SK-N-SH (cell line): ENCODE measurements around the gene GTF2F2. TPM values are rescaled to one million over a fixed set of nuclear protein-coding genes. Genes with fewer than 3 reads are reported as not detected.

Experiments used
- CTCF ChIA-PET: fragments of 300-600, 350-600 bp; formaldehyde crosslinking; extraction: SDS; loops from one replicate; lab custom pipeline; 2021; lab: Yijun Ruan, JAX
- POLR2A ChIA-PET: fragments of 350-600 bp; sonication (Branson Sonifier 250); formaldehyde crosslinking; extraction: SDS; loops from one replicate; lab custom pipeline; 2020; ENCODE audit warnings: antibody characterized with exemption, inconsistent platforms; lab: Yijun Ruan, JAX
- DNase-seq: peaks from one replicate; pipeline ENCODE4 v3.0.0; 2012
- H2AFZ ChIP-seq: fragments of 200-600 bp; sonication (generic); 2 replicates; pipeline ENCODE4 v1.8.1; 2016; ENCODE audit warnings: antibody characterized with exemption, mild to moderate bottlenecking, low read depth
- H3F3A ChIP-seq: fragments of 200-600 bp; sonication (generic); replicated peaks from 2 replicates; pipeline ENCODE3; 2016; ENCODE audit warnings: antibody characterized with exemption, mild to moderate bottlenecking; ENCODE audit not compliant: insufficient read depth
- H3K27ac ChIP-seq, 2 experiments: fragments of 200-500 bp in 1 of 2; fragments of 200-600 bp in 1 of 2; sonication (Bioruptor generic) in 1 of 2; sonication (generic), shearing (Covaris generic) in 1 of 2; 2 replicates each; pipeline versions ENCODE4 v1.5.1 to v1.6.1; 2014 to 2016; ENCODE audit warnings: low read depth in 2 of 2, inconsistent platforms in 1 of 2, low read length in 1 of 2, mild to moderate bottlenecking in 1 of 2, mixed read lengths in 1 of 2
- H3K27me3 ChIP-seq: fragments of 200-600 bp; sonication (generic), shearing (Covaris generic); 2 replicates; pipeline ENCODE4 v1.6.1; 2016; ENCODE audit warnings: mixed run types; ENCODE audit not compliant: insufficient read depth
- H3K36me3 ChIP-seq, 2 experiments: fragments of 200-500 bp in 1 of 2; fragments of 200-600 bp in 1 of 2; sonication (Bioruptor generic) in 1 of 2; sonication (generic) in 1 of 2; replicated peaks in 1 of 2; 2 replicates each; pipeline versions ENCODE3 to v1.5.1; 2014 to 2016; ENCODE audit warnings: low read length in 1 of 2, mild to moderate bottlenecking in 1 of 2; ENCODE audit not compliant: insufficient read depth in 2 of 2, control insufficient read depth in 1 of 2
- H3K4me1 ChIP-seq, 2 experiments: fragments of 200-500 bp in 1 of 2; fragments of 200-600 bp in 1 of 2; sonication (Bioruptor generic) in 1 of 2; sonication (generic), shearing (Covaris generic) in 1 of 2; 2 replicates each; pipeline versions ENCODE4 v1.5.1 to v1.6.1; 2014 to 2016; ENCODE audit warnings: low read depth in 1 of 2, low read length in 1 of 2, mixed run types in 1 of 2; ENCODE audit not compliant: insufficient read depth in 2 of 2, control insufficient read depth in 1 of 2
- H3K4me2 ChIP-seq: fragments of 200-600 bp; sonication (generic), shearing (Covaris generic); 2 replicates; pipeline ENCODE4 v1.6.1; 2017; ENCODE audit warnings: mixed run types
- H3K4me3 ChIP-seq, 2 experiments: fragments of 200-500 bp in 1 of 2; fragments of 200-600 bp in 1 of 2; sonication (Bioruptor generic) in 1 of 2; sonication (generic), shearing (Covaris generic) in 1 of 2; 2 replicates each; pipeline versions ENCODE4 v1.5.1 to v1.8.1; 2014 to 2016; ENCODE audit warnings: low read depth in 2 of 2, inconsistent platforms in 1 of 2, low read length in 1 of 2, mild to moderate bottlenecking in 1 of 2, mixed read lengths in 1 of 2, moderate library complexity in 1 of 2
- H3K79me2 ChIP-seq: fragments of 200-600 bp; sonication (generic); 2 replicates; pipeline ENCODE4 v1.8.1; 2017; ENCODE audit warnings: mild to moderate bottlenecking; ENCODE audit not compliant: insufficient read depth
- H3K9ac ChIP-seq: fragments of 200-600 bp; sonication (generic); 2 replicates; pipeline ENCODE4 v1.6.1; 2017; ENCODE audit warnings: mixed run types
- H3K9me2 ChIP-seq: fragments of 200-600 bp; sonication (generic); 2 replicates; pipeline ENCODE4 v1.6.1; 2017; ENCODE audit warnings: mixed run types
- H3K9me3 ChIP-seq: fragments of 200-600 bp; sonication (generic); 2 replicates; pipeline ENCODE4 v1.6.1; 2017; ENCODE audit warnings: mixed run types, mild to moderate bottlenecking, moderate library complexity
- H4K20me1 ChIP-seq: fragments of 200-600 bp; sonication (generic); 2 replicates; pipeline ENCODE4 v1.6.1; 2017; ENCODE audit warnings: mild to moderate bottlenecking, mixed run types; ENCODE audit not compliant: insufficient read depth
- EP300 ChIP-seq, 2 experiments: IDR thresholded peaks; 2 replicates each; pipeline versions ENCODE4 v1.4.0 to v1.6.1; 2012; ENCODE audit warnings: borderline replicate concordance in 1 of 2, low read depth in 1 of 2, low read length in 1 of 2
- FOSL2 ChIP-seq: IDR thresholded peaks from 2 replicates; pipeline ENCODE4 v1.4.0; 2012; ENCODE audit warnings: low read depth, mild to moderate bottlenecking, moderate library complexity, borderline replicate concordance
- FOXM1 ChIP-seq: IDR thresholded peaks from 2 replicates; pipeline ENCODE4 v1.4.0; 2012; ENCODE audit warnings: low read depth, mild to moderate bottlenecking
- GABPA ChIP-seq: IDR thresholded peaks from 2 replicates; pipeline ENCODE4 v1.4.0; 2012; ENCODE audit warnings: low read depth, mild to moderate bottlenecking
- GATA2 ChIP-seq: sonication (generic); formaldehyde crosslinking; IDR thresholded peaks from 2 replicates; pipeline ENCODE4 v1.5.0; 2020; ENCODE audit warnings: mild to moderate bottlenecking, missing genetic modification reagents
- JUND ChIP-seq: IDR thresholded peaks from 2 replicates; pipeline ENCODE4 v1.4.0; 2012
- MEF2A ChIP-seq: IDR thresholded peaks from 2 replicates; pipeline ENCODE4 v1.4.0; 2012; ENCODE audit warnings: low read depth, borderline replicate concordance
- MXI1 ChIP-seq: IDR thresholded peaks from 2 replicates; pipeline ENCODE4 v1.6.1; 2012; ENCODE audit warnings: mild to moderate bottlenecking, low read depth, low read length, improper control_type of control experiment
- NFIC ChIP-seq: IDR thresholded peaks from 2 replicates; pipeline ENCODE4 v1.4.0; 2012; ENCODE audit warnings: borderline replicate concordance
- POLR2AphosphoS5 ChIP-seq: IDR thresholded peaks from 2 replicates; pipeline ENCODE4 v1.6.1; 2012; ENCODE audit warnings: low read depth, low read length
- RCOR1 ChIP-seq: fragments of 150-350 bp; IDR thresholded peaks from 2 replicates; pipeline ENCODE4 v1.6.1; 2017; ENCODE audit warnings: antibody characterized with exemption, low read length
- RXRA ChIP-seq: IDR thresholded peaks from 2 replicates; pipeline ENCODE4 v1.4.0; 2012; ENCODE audit warnings: low read depth, mild to moderate bottlenecking, borderline replicate concordance
- SIN3A ChIP-seq: IDR thresholded peaks from 2 replicates; pipeline ENCODE4 v1.6.1; 2012; ENCODE audit warnings: low read depth, mild to moderate bottlenecking, low read length, moderate library complexity, borderline replicate concordance
- TCF12 ChIP-seq: IDR thresholded peaks from 2 replicates; pipeline ENCODE4 v1.4.0; 2012
- TEAD4 ChIP-seq: IDR thresholded peaks from 2 replicates; pipeline ENCODE4 v1.4.0; 2012; ENCODE audit warnings: mild to moderate bottlenecking, borderline replicate concordance; ENCODE audit not compliant: insufficient read depth
- YY1 ChIP-seq: IDR thresholded peaks from 2 replicates; pipeline ENCODE4 v1.4.0; 2012; ENCODE audit warnings: low read depth, mild to moderate bottlenecking
- WGBS: methylation state at CpG from one replicate; pipeline ENCODE4 v1.1.6; 2017; ENCODE audit warnings: low lambda C conversion rate; 5-methylcytosine and 5-hydroxymethylcytosine counted together
- polyA plus RNA-seq, 3 experiments: library from polyadenylated mRNA; depleted of rRNA; stranded (reverse); fragments of >200 nt; gene quantifications; 2 replicates each; pipeline ENCODE4 v1.2.3, GENCODE V29; 2012
- TF ChIP-seq, protein P1 (sequence below): fragments of 150-350 bp; IDR thresholded peaks from 2 replicates; pipeline ENCODE4 v1.6.1; 2017; ENCODE audit warnings: antibody characterized with exemption, low read length, low read depth, borderline replicate concordance
- TF ChIP-seq, protein P2 (sequence below): IDR thresholded peaks from 2 replicates; pipeline ENCODE4; 2012
- TF ChIP-seq, protein P3 (sequence below): fragments of 200-600 bp; sonication (generic); IDR thresholded peaks from 2 replicates; pipeline ENCODE4 v1.6.1; 2017; ENCODE audit warnings: antibody characterized with exemption, mild to moderate bottlenecking, moderate library complexity
- TF ChIP-seq, protein P4 (sequence below): IDR thresholded peaks from 2 replicates; pipeline ENCODE4 v1.4.0; 2012; ENCODE audit warnings: low read depth, borderline replicate concordance
- TF ChIP-seq, protein P5 (sequence below): IDR thresholded peaks from 2 replicates; pipeline ENCODE4 v1.4.0; 2012; ENCODE audit warnings: low read depth
- TF ChIP-seq, protein P6 (sequence below): IDR thresholded peaks from 2 replicates; pipeline ENCODE4 v1.4.0; 2012; ENCODE audit warnings: low read depth, borderline replicate concordance

The GTF2F2 gene
- polyA plus RNA-seq, 1 of the 3 experiments (the other 2 are of a cell fraction) = 24.2 TPM

DNA sequence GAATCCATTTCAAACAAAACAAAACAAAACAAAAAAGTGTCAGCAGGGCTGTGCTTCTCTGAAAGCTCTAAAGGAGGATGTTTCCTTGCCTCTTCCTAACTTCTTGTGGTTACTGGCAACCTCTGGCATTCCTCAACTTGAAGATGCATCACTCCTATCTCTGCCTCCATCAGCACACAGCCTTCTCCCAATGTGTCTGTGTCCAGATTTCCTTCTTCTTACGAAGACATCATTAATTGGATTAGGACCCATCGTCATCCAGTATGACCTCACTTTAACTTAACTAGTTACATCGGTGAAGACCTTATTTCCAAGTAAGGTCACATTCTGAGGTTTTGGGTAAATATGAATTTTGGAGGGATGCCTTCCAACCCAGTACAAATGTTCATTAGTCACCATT, 33.8 kb upstream of the GTF2F2 start:
- no peak overlapping the region for H2AFZ ChIP-seq
- H3K9me2 ChIP-seq = no peaks in the 10 kb centered on the region
- POLR2A ChIA-PET = no interaction called here
- CTCF ChIA-PET = no interaction called here
- no peaks in the 10 kb centered on the region for H4K20me1 ChIP-seq
- H3K79me2 ChIP-seq = no peaks in the 10 kb centered on the region
- peak overlapping the region in 1 of 2 experiments; percentile 61; a peak in 2 of 4 replicates for H3K27ac ChIP-seq
- peaks cover 0 to 21% of the 10 kb centered on the region in 2 experiments; a peak in 1 of 4 replicates for H3K4me1 ChIP-seq
- H3K27me3 ChIP-seq = no peaks in the 10 kb centered on the region
- no peaks in the 10 kb centered on the region for H3K36me3 ChIP-seq
- no peak overlapping the region for H3K4me3 ChIP-seq
- no peak for TF ChIP-seq YY1
- peak; percentile 85 for TF ChIP-seq FOSL2
- no peak for TF ChIP-seq GATA2 (CRISPR knock-in tag)
- TF ChIP-seq RXRA = peak; percentile 94
- peak; percentile 94 for TF ChIP-seq JUND
- TF ChIP-seq, protein P1, sequence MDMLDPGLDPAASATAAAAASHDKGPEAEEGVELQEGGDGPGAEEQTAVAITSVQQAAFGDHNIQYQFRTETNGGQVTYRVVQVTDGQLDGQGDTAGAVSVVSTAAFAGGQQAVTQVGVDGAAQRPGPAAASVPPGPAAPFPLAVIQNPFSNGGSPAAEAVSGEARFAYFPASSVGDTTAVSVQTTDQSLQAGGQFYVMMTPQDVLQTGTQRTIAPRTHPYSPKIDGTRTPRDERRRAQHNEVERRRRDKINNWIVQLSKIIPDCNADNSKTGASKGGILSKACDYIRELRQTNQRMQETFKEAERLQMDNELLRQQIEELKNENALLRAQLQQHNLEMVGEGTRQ = no peak
- TF ChIP-seq, protein P2, sequence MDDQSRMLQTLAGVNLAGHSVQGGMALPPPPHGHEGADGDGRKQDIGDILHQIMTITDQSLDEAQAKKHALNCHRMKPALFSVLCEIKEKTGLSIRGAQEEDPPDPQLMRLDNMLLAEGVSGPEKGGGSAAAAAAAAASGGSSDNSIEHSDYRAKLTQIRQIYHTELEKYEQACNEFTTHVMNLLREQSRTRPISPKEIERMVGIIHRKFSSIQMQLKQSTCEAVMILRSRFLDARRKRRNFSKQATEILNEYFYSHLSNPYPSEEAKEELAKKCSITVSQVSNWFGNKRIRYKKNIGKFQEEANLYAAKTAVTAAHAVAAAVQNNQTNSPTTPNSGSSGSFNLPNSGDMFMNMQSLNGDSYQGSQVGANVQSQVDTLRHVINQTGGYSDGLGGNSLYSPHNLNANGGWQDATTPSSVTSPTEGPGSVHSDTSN = peak; percentile 94
- TF ChIP-seq RCOR1 = no peak
- TF ChIP-seq, protein P3, sequence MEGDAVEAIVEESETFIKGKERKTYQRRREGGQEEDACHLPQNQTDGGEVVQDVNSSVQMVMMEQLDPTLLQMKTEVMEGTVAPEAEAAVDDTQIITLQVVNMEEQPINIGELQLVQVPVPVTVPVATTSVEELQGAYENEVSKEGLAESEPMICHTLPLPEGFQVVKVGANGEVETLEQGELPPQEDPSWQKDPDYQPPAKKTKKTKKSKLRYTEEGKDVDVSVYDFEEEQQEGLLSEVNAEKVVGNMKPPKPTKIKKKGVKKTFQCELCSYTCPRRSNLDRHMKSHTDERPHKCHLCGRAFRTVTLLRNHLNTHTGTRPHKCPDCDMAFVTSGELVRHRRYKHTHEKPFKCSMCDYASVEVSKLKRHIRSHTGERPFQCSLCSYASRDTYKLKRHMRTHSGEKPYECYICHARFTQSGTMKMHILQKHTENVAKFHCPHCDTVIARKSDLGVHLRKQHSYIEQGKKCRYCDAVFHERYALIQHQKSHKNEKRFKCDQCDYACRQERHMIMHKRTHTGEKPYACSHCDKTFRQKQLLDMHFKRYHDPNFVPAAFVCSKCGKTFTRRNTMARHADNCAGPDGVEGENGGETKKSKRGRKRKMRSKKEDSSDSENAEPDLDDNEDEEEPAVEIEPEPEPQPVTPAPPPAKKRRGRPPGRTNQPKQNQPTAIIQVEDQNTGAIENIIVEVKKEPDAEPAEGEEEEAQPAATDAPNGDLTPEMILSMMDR = no peak
- TF ChIP-seq MEF2A = peak; percentile 13; the same call in 1 of the 2 replicates
- TF ChIP-seq TEAD4 = peak; percentile 95
- TF ChIP-seq POLR2AphosphoS5 = peak; percentile 81
- TF ChIP-seq, protein P4, sequence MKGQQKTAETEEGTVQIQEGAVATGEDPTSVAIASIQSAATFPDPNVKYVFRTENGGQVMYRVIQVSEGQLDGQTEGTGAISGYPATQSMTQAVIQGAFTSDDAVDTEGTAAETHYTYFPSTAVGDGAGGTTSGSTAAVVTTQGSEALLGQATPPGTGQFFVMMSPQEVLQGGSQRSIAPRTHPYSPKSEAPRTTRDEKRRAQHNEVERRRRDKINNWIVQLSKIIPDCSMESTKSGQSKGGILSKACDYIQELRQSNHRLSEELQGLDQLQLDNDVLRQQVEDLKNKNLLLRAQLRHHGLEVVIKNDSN = 0 out of 2 replicates have a peak, but pooled peaks have one; percentile 23
- peak in 1 of 2 experiments; percentile 95; a peak in 3 of 4 replicates for TF ChIP-seq EP300 (IDR thresholded peaks at IDR 0.05; ENCODE audit: borderline replicate concordance in 1 of 2, low read depth in 1 of 2, low read length in 1 of 2)
- TF ChIP-seq TCF12 = peak; percentile 98
- TF ChIP-seq, protein P5, sequence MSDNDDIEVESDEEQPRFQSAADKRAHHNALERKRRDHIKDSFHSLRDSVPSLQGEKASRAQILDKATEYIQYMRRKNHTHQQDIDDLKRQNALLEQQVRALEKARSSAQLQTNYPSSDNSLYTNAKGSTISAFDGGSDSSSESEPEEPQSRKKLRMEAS = peak; percentile 75
- 0 out of 2 replicates have a peak, but pooled peaks have one; percentile 44 for TF ChIP-seq SIN3A
- peak; percentile 98 for TF ChIP-seq NFIC
- TF ChIP-seq FOXM1 = peak; percentile 85
- TF ChIP-seq, protein P6, sequence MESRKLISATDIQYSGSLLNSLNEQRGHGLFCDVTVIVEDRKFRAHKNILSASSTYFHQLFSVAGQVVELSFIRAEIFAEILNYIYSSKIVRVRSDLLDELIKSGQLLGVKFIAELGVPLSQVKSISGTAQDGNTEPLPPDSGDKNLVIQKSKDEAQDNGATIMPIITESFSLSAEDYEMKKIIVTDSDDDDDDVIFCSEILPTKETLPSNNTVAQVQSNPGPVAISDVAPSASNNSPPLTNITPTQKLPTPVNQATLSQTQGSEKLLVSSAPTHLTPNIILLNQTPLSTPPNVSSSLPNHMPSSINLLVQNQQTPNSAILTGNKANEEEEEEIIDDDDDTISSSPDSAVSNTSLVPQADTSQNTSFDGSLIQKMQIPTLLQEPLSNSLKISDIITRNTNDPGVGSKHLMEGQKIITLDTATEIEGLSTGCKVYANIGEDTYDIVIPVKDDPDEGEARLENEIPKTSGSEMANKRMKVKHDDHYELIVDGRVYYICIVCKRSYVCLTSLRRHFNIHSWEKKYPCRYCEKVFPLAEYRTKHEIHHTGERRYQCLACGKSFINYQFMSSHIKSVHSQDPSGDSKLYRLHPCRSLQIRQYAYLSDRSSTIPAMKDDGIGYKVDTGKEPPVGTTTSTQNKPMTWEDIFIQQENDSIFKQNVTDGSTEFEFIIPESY = peak; percentile 85; the same call in 1 of the 2 replicates
- no peak for TF ChIP-seq MXI1
- TF ChIP-seq GABPA = peak; percentile 35; the same call in 1 of the 2 replicates
- H3K4me2 ChIP-seq = peak overlapping the region; percentile 61
- peaks cover 8% of the 10 kb centered on the region for H3F3A ChIP-seq
- no peak for DNase-seq
- no peaks in the 10 kb centered on the region for H3K9me3 ChIP-seq
- 22% methylated on average over 3 of the region's 3 CpGs for WGBS
- H3K9ac ChIP-seq = no peak overlapping the region
